Breast epithelium (tissue), 3 donors: ENCODE measurements around the gene APOO.

ENCODE experiments used
- POLR2AphosphoS5 ChIP-seq, 3 donors: sonication (generic); formaldehyde crosslinking; IDR thresholded peaks; one replicate each; pipeline ENCODE4 v1.6.1; 2017; ENCODE audit warnings: antibody characterized with exemption in 3 of 3
- TF ChIP-seq, protein P1 (sequence below), 3 donors: fragments of 450-650 bp; IDR thresholded peaks; one replicate each; pipeline ENCODE4 v1.5.1; 2016 to 2017; ENCODE audit warnings: antibody characterized with exemption in 3 of 3, mild to moderate bottlenecking in 3 of 3, moderate library complexity in 3 of 3

DNA sequence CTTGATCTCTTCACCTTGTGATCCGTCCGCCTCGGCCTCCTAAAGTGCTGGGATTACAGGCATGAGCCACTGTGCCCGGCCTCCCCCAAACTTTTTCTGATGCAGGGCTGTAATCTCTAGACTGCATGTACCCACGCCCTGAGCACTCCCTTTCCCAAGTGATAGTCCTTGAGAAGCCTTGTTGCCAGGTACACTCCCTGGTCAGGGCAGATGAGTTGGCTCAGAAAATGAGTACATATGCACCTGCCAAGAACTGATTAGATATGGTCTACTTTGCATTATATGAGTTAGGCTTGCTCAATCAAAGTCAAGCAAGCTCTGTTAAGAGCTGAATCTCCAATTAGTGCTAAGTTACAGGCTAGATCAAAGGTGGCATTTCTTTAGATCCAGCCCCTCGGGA, 20.3 kb downstream of the APOO start:
- TF ChIP-seq, protein P1, sequence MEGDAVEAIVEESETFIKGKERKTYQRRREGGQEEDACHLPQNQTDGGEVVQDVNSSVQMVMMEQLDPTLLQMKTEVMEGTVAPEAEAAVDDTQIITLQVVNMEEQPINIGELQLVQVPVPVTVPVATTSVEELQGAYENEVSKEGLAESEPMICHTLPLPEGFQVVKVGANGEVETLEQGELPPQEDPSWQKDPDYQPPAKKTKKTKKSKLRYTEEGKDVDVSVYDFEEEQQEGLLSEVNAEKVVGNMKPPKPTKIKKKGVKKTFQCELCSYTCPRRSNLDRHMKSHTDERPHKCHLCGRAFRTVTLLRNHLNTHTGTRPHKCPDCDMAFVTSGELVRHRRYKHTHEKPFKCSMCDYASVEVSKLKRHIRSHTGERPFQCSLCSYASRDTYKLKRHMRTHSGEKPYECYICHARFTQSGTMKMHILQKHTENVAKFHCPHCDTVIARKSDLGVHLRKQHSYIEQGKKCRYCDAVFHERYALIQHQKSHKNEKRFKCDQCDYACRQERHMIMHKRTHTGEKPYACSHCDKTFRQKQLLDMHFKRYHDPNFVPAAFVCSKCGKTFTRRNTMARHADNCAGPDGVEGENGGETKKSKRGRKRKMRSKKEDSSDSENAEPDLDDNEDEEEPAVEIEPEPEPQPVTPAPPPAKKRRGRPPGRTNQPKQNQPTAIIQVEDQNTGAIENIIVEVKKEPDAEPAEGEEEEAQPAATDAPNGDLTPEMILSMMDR (IDR thresholded peaks at IDR 0.05) = no peak
- TF ChIP-seq POLR2AphosphoS5 (IDR thresholded peaks at IDR 0.05) = no peak
